Stimulated activated effector memory CD8-positive, alpha-beta T cell treated with anti-CD3 and anti-CD28 coated beads, Interleukin-12 subunit alpha, Interleukin-12 subunit beta, amount 100 ng/mL, for 72 hours (primary cell): Measurements from ENCODE around the gene UGT1A8.
"Not testable (repeated sequence)": the region's sequence is repeated elsewhere in the genome, so short reads cannot be mapped to it uniquely, and the experiment has no call there.

ENCODE experiments used
- ATAC-seq: fragments of 150-1000 bp; cut with Tn5 transposase; 2 replicates; pipeline ENCODE4 v1.10.0; 2021
- DNase-seq, 2 donors: peaks; one replicate each; pipeline ENCODE4 v3.0.0; 2021 to 2022; ENCODE audit warnings: low spot score in 2 of 2
- H3K27ac Mint-ChIP-seq: one replicate; pipeline ENCODE4 v1.8.0; 2022; ENCODE audit warnings: mild to moderate bottlenecking, mixed read lengths
- H3K36me3 Mint-ChIP-seq: one replicate; pipeline ENCODE4 v1.8.0; 2022; ENCODE audit warnings: mild to moderate bottlenecking, mixed read lengths
- H3K4me1 Mint-ChIP-seq: one replicate; pipeline ENCODE4 v1.8.0; 2022; ENCODE audit warnings: mixed read lengths
- H3K4me3 Mint-ChIP-seq: one replicate; pipeline ENCODE4 v1.8.0; 2022; ENCODE audit warnings: mild to moderate bottlenecking, mixed read lengths
- H3K9me3 Mint-ChIP-seq: one replicate; pipeline ENCODE4 v1.8.0; 2022; ENCODE audit warnings: mixed read lengths

UGT1A8 gene

DNA sequence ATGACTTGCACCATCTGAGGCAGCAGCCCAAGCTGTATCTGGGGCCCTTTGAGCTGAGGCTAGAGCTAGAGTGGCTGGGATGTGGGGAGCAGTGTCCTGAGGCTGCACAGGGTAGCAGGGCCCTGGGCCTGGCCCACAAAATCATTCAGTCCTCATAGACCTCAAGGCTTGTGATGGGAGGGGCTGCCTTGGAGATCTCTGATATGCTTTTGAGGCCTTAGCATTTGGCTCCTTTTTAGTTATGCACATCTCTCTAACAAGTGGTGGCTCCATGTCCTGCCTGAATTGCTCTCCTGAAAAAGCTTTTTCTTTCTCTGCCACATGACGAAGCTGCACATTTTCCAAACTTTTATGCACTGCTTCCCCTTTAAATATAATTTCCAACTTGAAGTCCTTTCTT lies 11.8 kb upstream of the UGT1A8 start:
- ATAC-seq (no peak), DNase-seq (no peak)
- no peak overlapping the region for H3K4me3 Mint-ChIP-seq
- no peaks in the 10 kb centered on the region for H3K4me1 Mint-ChIP-seq
- H3K27ac Mint-ChIP-seq, result no peak overlapping the region
- H3K36me3 Mint-ChIP-seq, result no peaks in the 10 kb centered on the region
- peaks cover 5% of the 10 kb centered on the region for H3K9me3 Mint-ChIP-seq

DNA sequence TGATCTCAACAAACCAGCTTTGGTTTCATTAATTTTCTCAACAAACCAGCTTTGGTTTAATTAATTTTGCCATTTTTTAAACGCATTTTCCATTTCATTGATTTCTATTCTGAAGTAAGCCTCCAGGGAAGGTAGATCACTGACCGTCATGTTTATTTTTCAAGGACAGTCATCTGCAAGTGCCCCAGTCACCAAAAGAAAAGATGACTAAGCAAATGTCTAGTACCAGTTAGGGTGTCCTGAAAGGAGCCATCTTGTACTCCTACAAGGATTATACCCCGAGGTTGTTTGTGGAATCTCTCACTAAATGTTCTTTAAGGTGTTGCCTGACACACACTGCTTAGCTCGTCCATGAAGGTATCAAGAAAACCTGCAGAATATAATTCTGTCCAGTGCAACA lies 6.1 kb upstream of the UGT1A8 start:
- ATAC-seq (no peak), DNase-seq (no peak)
- Mint-ChIP-seq H3K27ac (no peak overlapping the region), H3K9me3 (peaks cover 15% of the 10 kb centered on the region), H3K36me3 (no peaks in the 10 kb centered on the region), H3K4me1 (no peaks in the 10 kb centered on the region), H3K4me3 (no peak overlapping the region)

DNA sequence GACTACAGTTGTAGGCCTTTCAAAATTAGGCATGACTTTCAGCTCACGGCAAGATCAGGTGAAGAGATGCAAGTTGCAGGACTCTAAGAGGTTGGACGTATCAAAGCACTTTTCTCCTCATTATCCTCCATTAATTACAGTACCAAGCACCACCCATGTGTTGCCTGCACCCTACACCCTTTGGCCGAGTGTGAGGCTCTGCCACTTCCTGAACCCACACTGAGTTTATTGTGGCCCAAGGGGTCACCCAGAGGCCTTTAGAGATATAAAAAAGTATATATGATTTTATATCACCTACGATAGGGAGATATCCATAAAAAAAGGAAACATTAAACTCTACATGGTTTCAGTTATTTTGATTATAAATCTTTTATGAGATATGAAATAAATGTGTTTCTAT lies 2.8 kb downstream of the UGT1A8 start:
- no peaks in the 10 kb centered on the region for H3K4me1 Mint-ChIP-seq
- H3K27ac Mint-ChIP-seq, result no peak overlapping the region
- ATAC-seq (no peak), DNase-seq (no peak)
- H3K4me3 Mint-ChIP-seq, result no peak overlapping the region
- H3K9me3 Mint-ChIP-seq, result peaks cover 1% of the 10 kb centered on the region
- H3K36me3 Mint-ChIP-seq, result no peaks in the 10 kb centered on the region

DNA sequence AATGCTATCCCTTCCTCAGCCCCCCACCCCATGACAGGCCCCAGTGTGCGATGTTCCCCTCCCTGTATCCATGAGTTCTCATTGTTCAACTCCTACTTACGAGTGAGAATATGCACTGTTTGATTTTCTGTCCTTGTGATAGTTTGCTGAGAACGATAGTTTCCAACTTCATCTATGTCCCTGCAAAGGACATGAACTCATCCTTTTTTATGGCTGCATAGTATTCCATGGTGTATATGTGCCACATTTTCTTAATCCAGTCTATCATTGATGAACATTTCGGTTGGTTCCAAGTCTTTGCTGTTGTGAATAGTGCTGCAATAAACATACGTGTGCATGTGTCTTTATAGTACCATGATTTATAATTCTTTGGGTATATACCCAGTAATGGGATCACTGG lies 4.4 kb downstream of the UGT1A8 start:
- H3K4me3 Mint-ChIP-seq, H3K36me3 Mint-ChIP-seq, H3K9me3 Mint-ChIP-seq, ATAC-seq, DNase-seq, H3K4me1 Mint-ChIP-seq, H3K27ac Mint-ChIP-seq: not testable (repeated sequence)

DNA sequence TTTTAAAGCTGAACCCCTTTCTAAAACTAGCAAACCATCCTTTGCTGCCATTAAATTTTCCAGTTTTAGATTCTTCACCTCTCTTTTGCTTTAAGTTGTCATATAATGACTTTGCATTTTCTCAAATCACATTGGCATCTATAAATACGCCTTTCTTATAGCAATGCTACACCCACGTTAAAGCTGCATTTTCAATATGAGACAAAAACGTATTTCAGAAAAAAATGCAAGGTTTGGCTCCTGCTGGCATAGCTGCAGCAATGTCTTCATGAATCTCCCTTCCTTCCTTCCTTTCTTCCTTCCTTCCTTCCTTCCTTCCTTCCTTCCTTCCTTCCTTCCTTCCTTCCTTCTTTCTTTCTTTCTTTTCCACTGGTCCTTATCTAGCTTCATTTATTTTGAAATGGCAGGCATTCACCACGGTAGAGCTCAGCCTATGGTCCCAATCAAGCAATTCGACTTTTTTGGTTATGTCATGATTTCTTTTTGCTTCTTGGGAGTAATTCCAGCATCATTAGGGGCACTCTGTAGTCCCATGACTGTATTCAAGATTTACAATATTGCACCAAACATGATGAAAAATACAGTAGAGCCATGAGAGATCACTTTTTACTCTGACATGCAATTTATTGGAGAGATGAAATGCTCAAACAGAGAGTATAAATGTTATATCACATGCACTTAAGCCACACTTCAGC lies 10.0 kb downstream of the UGT1A8 start:
- no peak overlapping the region for H3K27ac Mint-ChIP-seq
- no peaks in the 10 kb centered on the region for H3K4me1 Mint-ChIP-seq
- ATAC-seq (no peak), DNase-seq (no peak)
- no peak overlapping the region for H3K4me3 Mint-ChIP-seq
- no peaks in the 10 kb centered on the region for H3K36me3 Mint-ChIP-seq
- peaks cover 8% of the 10 kb centered on the region for H3K9me3 Mint-ChIP-seq

DNA sequence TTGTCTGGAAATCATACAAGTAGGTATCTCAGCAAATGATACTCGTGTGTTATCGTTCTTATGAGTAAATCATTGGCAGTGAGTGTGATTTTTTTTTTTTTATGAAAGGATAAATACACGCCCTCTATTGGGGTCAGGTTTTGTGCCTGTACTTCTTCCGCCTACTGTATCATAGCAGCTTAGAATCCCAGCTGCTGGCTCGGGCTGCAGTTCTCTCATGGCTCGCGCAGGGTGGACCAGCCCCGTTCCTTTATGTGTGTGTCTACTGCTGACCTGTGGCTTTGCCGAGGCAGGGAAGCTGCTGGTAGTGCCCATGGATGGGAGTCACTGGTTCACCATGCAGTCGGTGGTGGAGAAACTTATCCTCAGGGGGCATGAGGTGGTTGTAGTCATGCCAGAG lies 18.9 kb downstream of the UGT1A8 start, which contains the start of gene UGT1A10:
UGT1A10 (plus strand) TSS at position 143 of the 400 bp plus-strand sequence; CDS start at position 218, 75 bp downstream.
- ATAC-seq, result not testable (repeated sequence)

DNA sequence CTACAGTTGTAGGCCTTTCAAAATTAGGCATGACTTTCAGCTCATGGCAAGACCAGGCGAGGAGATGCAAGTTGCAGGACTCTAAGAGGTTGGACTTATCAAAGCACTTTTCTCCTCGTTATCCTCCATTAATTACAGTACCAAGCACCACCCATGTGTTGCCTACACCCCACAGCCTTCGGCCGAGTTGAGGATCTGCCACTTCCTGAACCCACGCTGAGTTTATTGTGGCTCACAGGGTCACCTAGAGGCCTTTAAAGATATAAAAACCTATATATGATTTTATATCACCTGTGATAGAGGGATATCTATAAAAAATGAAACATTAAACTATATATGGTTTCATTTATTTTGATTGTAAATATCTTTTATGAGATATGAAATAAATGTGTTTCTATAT lies 21.4 kb downstream of the UGT1A8 start:
- ATAC-seq, result no peak
- H3K4me1 Mint-ChIP-seq, result no peaks in the 10 kb centered on the region
- H3K9me3 Mint-ChIP-seq, result peaks cover 6% of the 10 kb centered on the region
- no peak overlapping the region for H3K4me3 Mint-ChIP-seq
- H3K27ac Mint-ChIP-seq, result no peak overlapping the region
- H3K36me3 Mint-ChIP-seq, result no peaks in the 10 kb centered on the region
- DNase-seq, result no peak

More for the DNA sequence above, 18.9 kb downstream of the UGT1A8 start, which contains the start of gene UGT1A10:
- H3K4me1 Mint-ChIP-seq, H3K4me3 Mint-ChIP-seq, H3K36me3 Mint-ChIP-seq, H3K9me3 Mint-ChIP-seq, DNase-seq, H3K27ac Mint-ChIP-seq: not testable (repeated sequence)

DNA sequence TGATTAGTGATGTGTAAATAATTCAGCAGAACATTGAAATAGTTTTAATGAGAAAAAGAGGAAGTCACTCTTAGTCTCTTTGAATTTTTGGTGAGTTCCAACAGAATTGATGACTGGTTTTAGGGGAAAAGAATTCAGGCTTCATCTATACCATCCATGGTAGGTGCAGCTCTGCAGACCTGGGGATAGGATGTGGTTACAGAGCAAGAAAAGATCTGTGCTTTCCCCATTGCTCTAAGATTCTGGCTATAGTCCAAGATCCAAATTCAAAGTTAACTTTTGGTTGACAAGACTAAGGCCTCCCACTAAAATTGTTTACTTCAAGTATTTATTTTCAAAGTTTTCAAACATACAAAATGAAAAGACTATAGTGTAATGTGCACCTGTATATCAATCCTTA lies 22.4 kb downstream of the UGT1A8 start:
- Mint-ChIP-seq H3K27ac (no peak overlapping the region), H3K4me3 (no peak overlapping the region), H3K4me1 (no peaks in the 10 kb centered on the region), H3K9me3 (peaks cover 6% of the 10 kb centered on the region), H3K36me3 (no peaks in the 10 kb centered on the region)
- no peak for ATAC-seq
- DNase-seq, result no peak

DNA sequence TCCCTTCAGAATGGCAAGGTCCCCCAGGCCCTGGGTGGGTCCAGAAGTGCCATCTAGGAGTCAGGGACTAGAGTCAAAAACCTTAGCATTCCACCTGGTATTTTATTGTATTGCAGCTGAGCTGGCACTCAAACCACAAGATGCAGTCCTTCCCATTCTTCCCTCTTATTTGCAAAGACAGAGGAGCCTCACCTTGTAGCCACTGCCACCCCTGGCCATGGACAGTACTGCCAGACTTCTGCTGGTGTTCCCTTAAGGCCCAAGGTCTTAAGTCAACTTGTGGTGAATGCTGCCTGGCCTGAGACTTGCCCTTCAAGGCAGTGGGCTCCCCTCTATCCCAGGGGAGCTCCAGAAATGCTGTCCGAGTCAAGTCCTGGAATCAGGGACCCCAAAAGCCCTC lies 25.7 kb downstream of the UGT1A8 start:
- DNase-seq (no peak), ATAC-seq (no peak)
- no peak overlapping the region for H3K27ac Mint-ChIP-seq
- H3K4me1 Mint-ChIP-seq, result no peaks in the 10 kb centered on the region
- H3K36me3 Mint-ChIP-seq, result no peaks in the 10 kb centered on the region
- H3K9me3 Mint-ChIP-seq, result peaks cover 11% of the 10 kb centered on the region
- H3K4me3 Mint-ChIP-seq, result no peak overlapping the region

DNA sequence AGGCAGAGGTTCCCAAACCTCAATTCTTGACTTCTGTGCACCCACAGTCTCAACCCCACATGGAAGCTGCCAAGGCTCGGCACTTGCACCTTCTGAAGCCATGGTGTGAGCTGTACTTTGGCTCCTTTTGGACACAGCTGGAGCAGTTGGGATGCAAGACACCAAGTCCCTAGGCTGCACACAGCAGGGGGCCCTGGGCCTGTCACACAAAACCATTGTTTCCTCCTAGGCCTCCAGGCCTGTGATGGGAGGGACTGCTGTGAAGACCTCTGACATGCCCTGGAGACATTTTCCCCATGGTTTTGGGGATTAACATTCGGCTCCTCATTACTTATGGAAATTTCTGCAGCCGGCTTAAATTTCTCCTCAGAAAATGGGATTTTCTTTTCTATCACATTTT lies 28.6 kb downstream of the UGT1A8 start:
- not testable (repeated sequence) for H3K36me3 Mint-ChIP-seq, ATAC-seq, H3K4me3 Mint-ChIP-seq, DNase-seq, H3K4me1 Mint-ChIP-seq, H3K27ac Mint-ChIP-seq
- H3K9me3 Mint-ChIP-seq, result peaks cover 11% of the 10 kb centered on the region

DNA sequence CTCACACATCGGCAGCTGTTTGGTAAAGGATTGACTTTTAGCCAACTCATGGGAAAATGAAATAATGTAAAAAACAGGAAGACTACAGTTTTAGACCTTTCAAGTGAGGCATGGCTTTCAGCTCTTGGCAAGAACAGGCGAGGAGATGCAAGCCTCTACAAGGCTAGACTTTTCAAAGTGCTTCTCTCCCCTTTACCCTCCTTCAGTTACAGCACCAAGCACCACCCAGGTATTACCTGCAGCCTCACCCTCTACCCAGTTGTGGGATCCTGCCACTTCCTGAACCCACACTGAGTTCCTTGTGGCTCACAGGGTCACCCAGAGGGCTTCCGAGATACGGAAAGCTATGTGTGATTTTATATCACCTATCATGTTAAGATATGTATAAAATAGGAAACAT lies 33.5 kb downstream of the UGT1A8 start:
- DNase-seq, result no peak
- H3K36me3 Mint-ChIP-seq, result no peaks in the 10 kb centered on the region

DNA sequence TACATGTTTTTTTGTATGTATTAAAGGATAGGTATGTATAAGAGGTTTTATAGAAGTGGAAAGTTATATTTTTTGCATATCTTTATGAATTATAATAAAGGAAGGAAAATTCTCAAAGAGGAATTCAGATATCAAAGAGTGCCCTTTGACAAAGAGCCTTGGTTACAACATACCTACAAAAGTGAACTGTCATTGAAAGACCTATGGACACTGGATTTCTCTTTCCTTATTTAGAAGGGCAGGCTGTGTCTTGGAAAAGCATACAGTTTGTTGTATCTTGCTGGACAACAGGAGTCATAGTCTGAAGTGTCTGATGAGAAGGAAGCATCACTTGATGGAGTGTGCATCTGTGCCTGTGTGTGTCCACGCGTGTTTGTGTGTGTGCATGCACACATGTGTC lies 34.0 kb downstream of the UGT1A8 start:
- ATAC-seq (no peak), DNase-seq (no peak)
- peaks cover 4% of the 10 kb centered on the region for H3K9me3 Mint-ChIP-seq
- H3K36me3 Mint-ChIP-seq, result no peaks in the 10 kb centered on the region
- no peaks in the 10 kb centered on the region for H3K4me1 Mint-ChIP-seq
- H3K4me3 Mint-ChIP-seq, result no peak overlapping the region
- H3K27ac Mint-ChIP-seq, result no peak overlapping the region

More for the DNA sequence above, 33.5 kb downstream of the UGT1A8 start:
- no peak for ATAC-seq
- H3K9me3 Mint-ChIP-seq, result peaks cover 5% of the 10 kb centered on the region
- H3K4me3 Mint-ChIP-seq, result no peak overlapping the region
- H3K4me1 Mint-ChIP-seq, result no peaks in the 10 kb centered on the region
- no peak overlapping the region for H3K27ac Mint-ChIP-seq

DNA sequence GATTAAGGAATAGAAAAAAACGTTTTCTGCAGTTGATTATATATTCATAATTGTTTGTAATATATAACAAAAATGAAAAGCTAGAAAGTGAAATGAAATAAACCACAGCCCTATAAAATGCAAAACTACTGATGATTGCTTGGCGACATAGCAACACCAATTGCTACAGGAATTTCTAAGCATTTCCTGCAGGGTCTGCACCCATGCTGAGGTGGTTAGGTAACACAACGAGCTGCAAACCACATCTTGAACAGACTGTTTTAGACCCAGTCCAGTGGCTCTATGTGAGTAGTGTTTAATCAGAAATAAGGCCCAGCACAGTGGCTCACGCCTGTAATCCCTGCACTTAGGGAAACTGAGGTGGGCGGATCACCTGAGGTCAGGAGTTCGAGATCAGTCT lies 37.1 kb downstream of the UGT1A8 start:
- H3K36me3 Mint-ChIP-seq, result no peaks in the 10 kb centered on the region
- H3K4me3 Mint-ChIP-seq, result no peak overlapping the region
- no peak overlapping the region for H3K27ac Mint-ChIP-seq
- DNase-seq (no peak), ATAC-seq (no peak)
- H3K4me1 Mint-ChIP-seq, result no peaks in the 10 kb centered on the region
- H3K9me3 Mint-ChIP-seq, result no peaks in the 10 kb centered on the region

DNA sequence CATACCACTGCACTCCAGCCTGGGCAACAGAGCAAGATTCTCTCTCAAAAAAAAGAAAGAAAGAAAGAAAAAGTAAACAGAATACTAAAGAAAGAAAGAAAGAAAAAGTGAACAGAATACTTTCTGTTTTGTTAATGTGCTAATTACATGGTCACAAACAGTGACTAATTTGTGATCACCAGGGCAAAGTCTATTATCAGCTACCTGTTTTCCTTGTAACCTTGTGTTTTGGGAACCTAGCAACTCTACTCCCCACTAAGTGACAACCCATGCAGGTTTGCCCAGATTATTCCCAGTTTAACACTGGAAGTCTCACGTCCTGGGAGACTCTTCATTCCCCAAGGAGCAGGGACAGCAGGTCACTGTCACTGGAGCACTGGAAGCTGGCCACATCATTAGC lies 37.6 kb downstream of the UGT1A8 start:
- Mint-ChIP-seq H3K36me3 (no peaks in the 10 kb centered on the region), H3K27ac (no peak overlapping the region), H3K9me3 (no peaks in the 10 kb centered on the region), H3K4me1 (no peaks in the 10 kb centered on the region), H3K4me3 (no peak overlapping the region)
- DNase-seq (no peak), ATAC-seq (no peak)

DNA sequence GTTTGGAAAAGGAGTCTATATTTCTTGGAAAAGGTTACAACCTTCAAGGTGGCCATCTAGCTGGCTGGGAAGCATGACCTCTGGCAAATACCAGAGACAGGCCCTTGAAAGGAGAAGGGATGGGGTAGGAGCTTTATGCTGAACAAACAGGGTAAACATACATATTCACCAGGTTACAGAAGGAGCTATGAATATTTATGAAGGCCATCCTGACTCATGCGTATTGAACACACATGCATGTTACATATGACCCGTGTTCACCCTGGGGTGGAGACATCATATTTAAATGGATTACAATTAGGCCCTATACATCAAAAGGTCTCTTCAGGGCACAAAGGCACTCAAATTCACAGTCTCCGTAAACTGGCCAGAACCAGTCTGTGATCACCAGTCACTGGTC lies 38.5 kb downstream of the UGT1A8 start:
- not testable (repeated sequence) for H3K4me1 Mint-ChIP-seq, H3K36me3 Mint-ChIP-seq, ATAC-seq, H3K4me3 Mint-ChIP-seq, H3K9me3 Mint-ChIP-seq, H3K27ac Mint-ChIP-seq, DNase-seq

DNA sequence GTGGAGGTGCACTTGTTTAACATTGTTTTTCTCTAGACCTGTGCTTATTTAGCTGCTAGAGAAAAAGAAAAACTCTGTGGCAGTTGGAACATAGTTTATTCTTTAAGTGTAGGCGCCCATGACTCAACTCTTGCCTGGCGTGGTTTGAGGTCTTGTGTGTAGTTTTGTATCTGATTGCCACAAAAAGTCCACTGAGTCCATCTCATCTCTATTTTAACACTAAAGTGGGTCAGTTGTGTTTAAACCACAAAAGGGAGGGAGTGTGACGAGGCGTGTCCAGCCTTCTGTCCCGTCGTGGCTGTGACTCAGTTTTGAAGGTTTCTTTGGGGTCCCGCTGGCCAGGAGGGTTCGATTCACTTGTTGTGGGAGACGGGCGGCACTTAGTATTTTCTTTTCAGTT lies 39.0 kb downstream of the UGT1A8 start:
- Mint-ChIP-seq H3K27ac (no peak overlapping the region), H3K4me1 (no peaks in the 10 kb centered on the region), H3K4me3 (no peak overlapping the region), H3K36me3 (no peaks in the 10 kb centered on the region), H3K9me3 (no peaks in the 10 kb centered on the region)
- no peak for DNase-seq
- ATAC-seq, result peak; percentile 72

DNA sequence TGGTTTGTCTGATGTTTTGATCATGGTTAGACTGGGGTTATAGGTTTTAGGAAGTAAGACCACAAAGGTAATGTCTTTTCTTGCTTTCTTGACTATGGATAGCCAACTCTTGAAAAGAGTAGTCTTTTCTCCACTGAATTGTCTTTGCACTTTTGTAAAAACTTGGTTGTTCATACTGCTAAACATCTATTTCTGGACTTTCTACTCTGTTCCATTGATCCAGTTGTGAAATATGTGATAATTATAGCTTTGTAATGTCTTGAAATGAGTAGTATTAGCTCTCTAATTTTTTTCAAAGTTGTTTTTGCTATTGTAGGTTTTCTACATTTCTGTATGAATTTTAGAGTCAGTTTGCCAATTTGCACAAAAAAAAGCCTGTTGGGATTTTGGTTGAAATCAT lies 41.2 kb downstream of the UGT1A8 start:
- DNase-seq (no peak), ATAC-seq (no peak)
- Mint-ChIP-seq H3K36me3 (no peaks in the 10 kb centered on the region), H3K27ac (no peak overlapping the region), H3K9me3 (no peaks in the 10 kb centered on the region), H3K4me3 (no peak overlapping the region), H3K4me1 (no peaks in the 10 kb centered on the region)
